ENCODE measurements around the gene GPR32.
"Not testable (repeated sequence)": the region's sequence is repeated elsewhere in the genome, so short reads cannot be mapped to it uniquely, and the experiment has no call there.

Gene GPR32

GRCh38 chr19:50804420-50805272 is 34.4 kb downstream of the GPR32 start:
- peak; percentile 99 for DNase-seq

GRCh38 chr19:50808856-50809255 is 38.6 kb downstream of the GPR32 start:
- DNase-seq, result no peak

DNA sequence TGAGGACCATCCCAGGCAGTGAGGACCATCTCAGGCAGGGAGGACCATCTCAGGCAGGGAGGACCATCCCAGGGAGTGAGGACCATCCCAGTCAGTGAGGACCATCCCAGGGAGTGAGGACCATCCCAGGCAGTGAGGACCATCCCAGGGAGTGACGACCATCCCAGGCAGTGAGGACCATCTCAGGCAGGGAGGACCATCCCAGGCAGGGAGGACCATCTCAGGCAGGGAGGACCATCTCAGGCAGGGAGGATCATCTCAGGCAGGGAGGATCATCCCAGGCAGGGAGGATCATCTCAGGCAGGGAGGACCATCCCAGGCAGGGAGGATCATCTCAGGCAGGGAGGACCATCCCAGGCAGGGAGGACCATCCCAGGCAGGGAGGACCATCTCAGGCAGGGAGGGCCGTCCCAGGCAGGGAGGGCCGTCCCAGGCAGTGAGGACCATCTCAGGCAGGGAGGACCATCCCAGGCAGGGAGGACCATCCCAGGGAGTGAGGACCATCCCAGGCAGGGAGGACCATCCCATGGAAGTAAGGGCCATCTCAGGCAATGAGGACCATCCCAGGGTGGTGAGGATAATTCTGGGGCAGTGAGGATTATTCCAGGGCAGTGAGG is 41.5 kb downstream of the GPR32 start:
- DNase-seq, result not testable (repeated sequence)

- no peak for DNase-seq
These were observed 42.2 kb downstream of the GPR32 start for GRCh38 chr19:50812474-50812873.

GRCh38 chr19:50814883-50815282 is 44.6 kb downstream of the GPR32 start:
- no peak for DNase-seq

GRCh38 chr19:50815439-50815838 is 45.2 kb downstream of the GPR32 start:
- no peak for DNase-seq

GRCh38 chr19:50817941-50818858 is 47.9 kb downstream of the GPR32 start:
- peak; percentile 32 for DNase-seq

DNA sequence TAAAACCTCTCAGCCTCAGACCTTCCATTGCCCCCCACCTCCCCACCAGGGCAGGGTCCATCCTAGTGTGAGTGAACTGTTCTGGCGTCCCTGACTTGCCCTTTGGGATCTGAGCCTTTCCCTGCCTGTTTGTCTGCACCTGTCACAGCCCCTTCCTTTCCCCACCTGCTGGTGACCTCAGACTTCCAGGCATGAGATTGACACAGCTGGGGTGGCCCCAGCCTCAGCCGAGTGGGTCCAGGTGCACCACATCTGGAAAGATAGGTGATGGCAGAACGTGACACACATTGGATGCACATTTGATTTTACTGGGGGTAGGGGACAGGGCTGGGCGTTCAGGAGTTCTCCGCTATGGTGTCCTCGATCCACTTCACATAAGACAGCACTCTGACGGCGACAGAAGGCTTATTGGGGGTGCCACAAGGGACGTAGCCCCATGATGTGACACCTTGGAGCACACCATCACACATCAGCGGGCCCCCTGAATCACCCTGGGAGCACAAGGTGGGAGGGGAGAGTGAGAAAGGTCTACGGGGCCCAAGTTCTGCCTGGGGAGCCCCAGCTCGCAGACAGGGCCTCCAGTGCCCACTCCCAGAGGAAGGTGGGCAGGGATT is 48.7 kb downstream of the GPR32 start:
- DNase-seq, result no peak

DNA sequence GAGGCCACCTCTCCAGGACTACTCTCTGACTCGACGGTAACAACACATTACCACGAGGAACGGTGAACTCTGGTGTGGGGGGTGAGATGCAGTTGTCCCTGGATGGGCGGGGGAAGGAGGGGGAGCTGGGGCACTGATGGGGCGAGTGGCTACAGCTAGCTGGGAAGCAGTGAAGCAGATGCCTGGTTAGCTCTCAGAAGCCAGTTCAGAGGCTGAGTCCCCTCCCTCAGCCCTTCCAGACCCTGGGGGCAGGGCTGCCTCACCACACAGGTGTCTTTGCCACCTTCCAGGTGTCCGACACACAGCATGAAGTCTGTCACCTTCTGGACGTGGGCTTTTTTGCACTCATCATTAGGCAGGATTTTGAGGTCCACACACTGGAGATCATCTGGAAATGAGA is 49.4 kb downstream of the GPR32 start:
- DNase-seq, result no peak

GRCh38 chr19:50820086-50820485 is 49.8 kb downstream of the GPR32 start:
- DNase-seq, result no peak

- no peak for DNase-seq
These were observed 50.4 kb downstream of the GPR32 start for GRCh38 chr19:50820549-50821247.

- no peak for DNase-seq
These were observed 51.0 kb downstream of the GPR32 start for GRCh38 chr19:50821248-50821612.

All from EL (cell line).